Common myeloid progenitor, CD34-positive (primary cell): Measurements from ENCODE around the gene ATP2B2.

ENCODE experiments used
- CTCF ChIA-PET: fragments of 350-600 bp; sonication (Branson Sonifier 250); formaldehyde crosslinking; loops from one replicate; lab custom pipeline; 2021; ENCODE audit warnings: antibody characterized with exemption; lab: Charles Lee
- POLR2A ChIA-PET: fragments of 350-600 bp; sonication (Branson Sonifier 250); formaldehyde crosslinking; loops from one replicate; lab custom pipeline; 2021; ENCODE audit warnings: antibody characterized with exemption; lab: Charles Lee
- DNase-seq, 3 donors: peaks; one replicate each; pipeline versions ENCODE4 v3.0.0 to v3.0.0-alpha.2; 2013
- H3K27ac ChIP-seq, 2 experiments: 1 replicate in 1 of 2; 2 replicates in 1 of 2; pipeline ENCODE4 v1.7.0; 2013; ENCODE audit warnings: inconsistent platforms in 2 of 2, low read length in 2 of 2, mild to moderate bottlenecking in 2 of 2, low read depth in 1 of 2, moderate library complexity in 1 of 2; ENCODE audit not compliant: severe bottlenecking in 2 of 2, insufficient read depth in 1 of 2, poor library complexity in 1 of 2
- H3K27me3 ChIP-seq, 5 experiments: replicated peaks in 2 of 5; 1 replicate in 3 of 5; 2 replicates in 2 of 5; pipeline versions ENCODE4 v1.6.1 to v1.7.0; 2013; ENCODE audit warnings: low read length in 4 of 5, mild to moderate bottlenecking in 2 of 5, moderate library complexity in 2 of 5, inconsistent platforms in 1 of 5; ENCODE audit not compliant: insufficient read depth in 5 of 5, control insufficient read depth in 4 of 5
- H3K36me3 ChIP-seq, 4 experiments: 1 replicate in 2 of 4; 2 replicates in 2 of 4; pipeline versions ENCODE4 v1.6.1 to v1.7.0; 2013; ENCODE audit warnings: low read length in 3 of 4, control low read depth in 1 of 4, mild to moderate bottlenecking in 1 of 4; ENCODE audit not compliant: control insufficient read depth in 4 of 4, insufficient read depth in 4 of 4
- H3K4me1 ChIP-seq, 4 experiments: 1 replicate in 3 of 4; 2 replicates in 1 of 4; pipeline versions ENCODE4 v1.6.1 to v1.7.1; 2013; ENCODE audit warnings: low read length in 3 of 4, mild to moderate bottlenecking in 3 of 4, control low read depth in 1 of 4, inconsistent platforms in 1 of 4, moderate library complexity in 1 of 4; ENCODE audit not compliant: control insufficient read depth in 4 of 4, insufficient read depth in 4 of 4; ENCODE audit errors: control extremely low read depth in 1 of 4
- H3K4me3 ChIP-seq, 7 experiments: 1 replicate in 4 of 7; 2 replicates in 3 of 7; pipeline versions ENCODE4 v1.5.1 to v1.7.0; 2013; ENCODE audit warnings: mild to moderate bottlenecking in 7 of 7, low read length in 6 of 7, moderate library complexity in 6 of 7, inconsistent platforms in 2 of 7, low read depth in 2 of 7, control low read depth in 1 of 7; ENCODE audit not compliant: insufficient read depth in 4 of 7, control insufficient read depth in 1 of 7; ENCODE audit errors: extremely low read depth in 1 of 7
- H3K9me3 ChIP-seq, 5 experiments: 1 replicate in 4 of 5; 2 replicates in 1 of 5; pipeline versions ENCODE4 v1.6.1 to v1.7.1; 2013; ENCODE audit warnings: low read length in 4 of 5, mild to moderate bottlenecking in 2 of 5, inconsistent platforms in 1 of 5, low read depth in 1 of 5, moderate library complexity in 1 of 5; ENCODE audit not compliant: control insufficient read depth in 4 of 5, insufficient read depth in 2 of 5; ENCODE audit errors: control extremely low read depth in 1 of 5
- WGBS: methylation state at CpG from one replicate; pipeline ENCODE4 v1.1.5; 2013; ENCODE audit not compliant: insufficient coverage; 5-methylcytosine and 5-hydroxymethylcytosine counted together

Gene ATP2B2

DNA sequence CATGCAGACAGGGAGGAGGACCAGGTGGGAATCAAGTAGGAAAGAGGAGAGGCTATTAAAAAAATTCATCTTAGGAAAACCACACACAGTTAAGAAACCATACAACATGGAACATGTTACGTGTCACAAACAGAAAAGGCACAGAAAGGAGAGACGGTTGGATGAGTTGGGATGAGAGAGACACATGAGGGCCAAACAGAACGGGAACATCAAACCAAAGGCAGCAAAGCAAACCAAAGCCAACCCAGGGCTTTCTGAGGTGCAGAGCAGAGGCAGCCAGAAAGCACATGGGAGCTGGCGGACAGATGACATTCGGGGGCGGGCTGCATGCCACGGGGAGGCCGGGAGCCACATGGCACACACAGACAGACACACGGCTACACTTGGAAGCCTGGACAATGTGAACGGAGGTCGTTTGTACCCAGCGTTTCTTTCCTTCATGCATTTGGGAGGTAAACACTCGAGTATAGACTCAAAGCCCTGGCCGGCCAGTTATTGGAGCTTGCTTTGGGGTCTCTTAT is 175.8 kb downstream of the ATP2B2 start:
- Histone ChIP-seq H3K9me3 (no peaks in the 10 kb centered on the region), H3K4me3 (no peak overlapping the region), H3K27ac (no peak overlapping the region), H3K4me1 (peaks cover 0 to 21% (median 15%) of the 10 kb centered on the region in 4 experiments), H3K27me3 (peaks cover 0 to 31% (median 11%) of the 10 kb centered on the region in 5 experiments), H3K36me3 (no peaks in the 10 kb centered on the region)
- POLR2A ChIA-PET = no interaction called here
- CTCF ChIA-PET = interaction anchor here (0.6 to 2.5 kb wide), 2 partner anchors 10 to 15 kb away, joined by 3 to 7 read pairs; no protein-coding TSS in a partner anchor
- no peak for DNase-seq
- 91% methylated on average over 12 of the region's 14 CpGs for WGBS

DNA sequence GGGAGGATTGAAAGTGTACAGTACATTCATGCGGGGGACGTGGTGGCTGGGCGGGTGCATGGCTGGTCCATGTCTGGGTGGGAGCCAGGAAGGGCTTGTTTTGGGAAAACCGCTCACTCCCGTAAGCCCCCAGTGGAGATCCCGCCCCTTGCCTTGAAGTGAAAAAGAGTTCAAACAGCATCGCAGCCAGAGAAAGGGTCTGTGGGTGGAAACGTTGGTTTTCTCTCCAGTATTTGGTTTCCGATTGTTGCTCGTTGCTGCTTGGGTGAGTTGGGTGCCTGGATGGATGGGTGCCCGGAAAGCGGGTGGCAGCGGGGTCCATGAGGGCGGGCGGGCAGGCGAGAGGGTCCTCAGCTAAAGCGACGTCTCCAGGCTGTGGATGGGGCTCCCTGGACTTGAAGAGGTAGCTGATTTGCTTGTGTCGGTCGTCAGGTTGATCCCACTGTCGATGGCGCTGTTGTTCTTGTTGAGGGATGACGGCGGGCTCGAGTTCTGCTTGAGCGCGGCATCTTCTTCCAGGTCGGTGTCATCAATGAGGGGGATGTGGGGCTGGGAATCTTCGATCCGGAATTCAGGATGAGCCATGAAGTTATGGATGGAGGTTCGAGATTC is 176.8 kb downstream of the ATP2B2 start:
- Histone ChIP-seq H3K9me3 (no peaks in the 10 kb centered on the region), H3K4me1 (peaks cover 0 to 12% (median 10%) of the 10 kb centered on the region in 4 experiments), H3K36me3 (no peaks in the 10 kb centered on the region), H3K4me3 (no peak overlapping the region), H3K27me3 (peaks cover 0 to 31% (median 11%) of the 10 kb centered on the region in 5 experiments), H3K27ac (no peak overlapping the region)
- 55% methylated on average over 23 of the region's 31 CpGs for WGBS
- ChIA-PET POLR2A (no interaction called here), CTCF (interaction anchor here (0.6 kb wide), 1 partner anchor 36 kb away, joined by 3 read pairs; the partner anchor contains the start of gene GHRL)
- DNase-seq = no peak

DNA sequence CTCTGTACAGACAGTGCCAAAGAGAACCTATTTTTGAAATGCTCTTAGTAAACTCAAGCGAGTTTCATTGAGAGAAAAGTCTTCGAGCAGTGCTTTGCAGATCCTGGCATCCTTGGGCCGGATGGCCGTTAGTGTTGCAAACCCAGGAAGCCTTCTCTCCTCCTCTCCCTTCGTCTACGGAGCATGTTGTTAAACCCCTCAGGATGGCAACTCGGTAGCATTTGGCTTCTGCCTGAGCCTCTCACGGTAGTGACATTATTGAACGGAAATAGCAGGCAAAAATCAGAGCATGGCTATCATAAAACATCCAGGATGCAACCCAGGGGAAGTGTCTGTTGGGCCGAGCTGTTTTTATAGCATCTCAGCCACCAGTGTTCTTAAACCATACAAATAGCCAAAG is 177.8 kb downstream of the ATP2B2 start:
- no peak overlapping the region for H3K4me3 ChIP-seq
- POLR2A ChIA-PET = no interaction called here
- peaks cover 0 to 31% (median 11%) of the 10 kb centered on the region in 5 experiments for H3K27me3 ChIP-seq
- no peaks in the 10 kb centered on the region for H3K9me3 ChIP-seq
- no peaks in the 10 kb centered on the region for H3K36me3 ChIP-seq
- CTCF ChIA-PET = no interaction called here
- peaks cover 0 to 2% (median under 1%) of the 10 kb centered on the region in 4 experiments for H3K4me1 ChIP-seq
- no peak overlapping the region for H3K27ac ChIP-seq
- no peak for DNase-seq
- WGBS = 79% methylated on average over 9 of the region's 10 CpGs

DNA sequence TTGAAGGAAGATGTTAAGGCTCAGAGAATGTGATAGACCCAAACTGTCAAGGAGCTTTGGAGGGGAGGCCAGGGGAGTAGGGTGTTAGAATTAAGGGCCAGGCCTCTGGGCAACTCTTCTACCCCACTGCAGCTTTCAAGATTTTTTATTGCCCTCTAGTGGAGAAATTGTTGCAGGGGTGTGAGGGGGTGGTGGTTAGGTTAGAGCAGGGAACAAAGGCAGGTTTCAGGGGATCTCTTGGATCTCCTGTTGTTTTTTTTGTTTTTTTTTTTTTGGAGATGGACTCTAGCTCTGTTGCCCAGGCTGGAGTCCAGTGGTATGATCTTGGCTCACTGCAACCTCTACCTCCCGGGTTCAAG is 183.1 kb downstream of the ATP2B2 start:
- POLR2A ChIA-PET = interaction anchor here (0.6 to 0.7 kb wide), 2 partner anchors 39 to 175 kb away, joined by 3 read pairs; no protein-coding TSS in a partner anchor

DNA sequence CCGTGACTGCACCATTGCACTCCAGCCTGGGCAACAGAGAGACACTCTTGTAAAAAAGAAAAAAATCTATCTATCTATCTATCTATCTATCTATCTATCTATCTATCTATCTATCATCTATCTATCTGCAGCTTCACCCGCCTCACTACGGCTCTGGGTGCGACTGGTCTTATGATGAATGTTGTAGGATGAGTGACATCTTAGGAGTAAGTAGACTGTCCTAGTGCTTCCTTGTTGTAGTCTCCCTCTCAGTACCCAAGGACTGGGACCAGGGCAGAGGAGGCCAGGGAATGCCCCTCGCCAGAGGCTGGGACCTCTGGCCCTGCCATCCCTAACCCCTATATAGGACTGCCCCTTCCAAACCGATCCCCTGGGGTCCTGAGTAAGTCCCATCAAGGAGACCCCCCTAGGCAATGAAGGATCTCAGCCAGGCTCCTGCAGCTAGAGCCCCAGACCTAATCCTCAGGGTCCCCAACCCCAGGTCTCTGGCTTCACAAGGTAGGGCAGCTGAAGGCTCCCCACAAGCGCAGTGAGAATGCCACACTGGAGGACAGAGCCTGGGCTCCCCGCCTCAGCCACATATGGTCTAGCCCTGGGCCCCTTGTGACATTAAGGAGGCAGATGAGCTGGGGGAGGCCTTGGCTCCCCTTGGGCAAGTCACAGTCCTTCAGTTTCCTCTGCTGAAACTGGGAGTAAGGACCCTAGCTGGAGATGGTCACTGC is 183.6 kb downstream of the ATP2B2 start:
- Histone ChIP-seq H3K36me3 (peaks cover 6 to 24% (median 13%) of the 10 kb centered on the region in 4 experiments), H3K27ac (peak overlapping the region in 1 of 2 experiments; percentile 98), H3K4me1 (peaks cover 7 to 20% (median 15%) of the 10 kb centered on the region in 4 experiments), H3K27me3 (peaks cover 0 to 7% (median 3%) of the 10 kb centered on the region in 5 experiments), H3K9me3 (no peaks in the 10 kb centered on the region), H3K4me3 (peak overlapping the region in 1 of 7 experiments; percentile 88)
- ChIA-PET CTCF (interaction anchor here (0.7 to 2.2 kb wide), 13 partner anchors 9 to 130 kb away, joined by 3 to 15 read pairs (median 3); partner anchors contain the start of gene GHRL), POLR2A (interaction anchor here (0.6 to 0.7 kb wide), 2 partner anchors 38 to 174 kb away, joined by 3 read pairs; no protein-coding TSS in a partner anchor)
- WGBS = 100% methylated on average over 4 of the region's 8 CpGs
- no peak for DNase-seq

More for the DNA sequence above, 183.1 kb downstream of the ATP2B2 start:
- H3K27me3 ChIP-seq = peaks cover 0 to 7% (median 4%) of the 10 kb centered on the region in 5 experiments
- no peak overlapping the region for H3K27ac ChIP-seq
- DNase-seq = peak; percentile 37 to 57 (median 49)
- CTCF ChIA-PET = interaction anchor here (0.7 to 2.2 kb wide), 9 partner anchors 9 to 131 kb away, joined by 3 to 15 read pairs (median 3); no protein-coding TSS in a partner anchor
- H3K9me3 ChIP-seq = no peaks in the 10 kb centered on the region
- H3K36me3 ChIP-seq = peaks cover 5 to 19% (median 10%) of the 10 kb centered on the region in 4 experiments
- H3K4me3 ChIP-seq = no peak overlapping the region
- H3K4me1 ChIP-seq = peaks cover 7 to 20% (median 15%) of the 10 kb centered on the region in 4 experiments
- 67% methylated on average over 1 of the region's 1 CpG for WGBS

DNA sequence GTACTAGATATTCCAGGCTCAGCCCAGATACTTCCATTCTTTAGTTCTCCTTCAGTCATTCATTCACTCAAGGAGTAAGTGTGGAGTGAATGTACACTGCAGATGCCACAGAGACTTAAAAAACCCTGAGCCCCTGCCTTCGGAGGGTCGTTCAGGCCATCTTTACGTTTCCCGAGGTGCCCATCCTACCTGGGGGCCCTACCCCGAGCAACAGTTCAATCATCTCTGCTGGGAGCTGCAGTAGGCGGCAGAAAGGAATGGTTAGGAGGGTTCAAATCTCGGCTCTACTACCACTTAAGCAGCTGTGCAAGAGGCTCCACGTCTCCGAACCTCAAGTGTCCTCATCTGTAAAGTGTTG is 185.1 kb downstream of the ATP2B2 start:
- POLR2A ChIA-PET = interaction anchor here (1.1 to 1.8 kb wide), 2 partner anchors 26 to 387 kb away, joined by 3 to 4 read pairs; no protein-coding TSS in a partner anchor
- CTCF ChIA-PET = interaction anchor here (1.0 to 2.2 kb wide), 5 partner anchors 11 to 33 kb away, joined by 3 to 15 read pairs (median 4); no protein-coding TSS in a partner anchor
- peaks cover 10 to 37% (median 24%) of the 10 kb centered on the region in 4 experiments for H3K36me3 ChIP-seq
- H3K27ac ChIP-seq = peak overlapping the region; percentile 97 to 98
- no peaks in the 10 kb centered on the region for H3K27me3 ChIP-seq
- WGBS = 0% methylated on average over 8 of the region's 9 CpGs
- H3K4me3 ChIP-seq = peak overlapping the region; percentile 81 to 100 (median 96)
- no peaks in the 10 kb centered on the region for H3K9me3 ChIP-seq
- H3K4me1 ChIP-seq = peaks cover 7 to 20% (median 15%) of the 10 kb centered on the region in 4 experiments
- no peak for DNase-seq
